ENCODE data around the gene KIF16B.

Gene KIF16B

DNA sequence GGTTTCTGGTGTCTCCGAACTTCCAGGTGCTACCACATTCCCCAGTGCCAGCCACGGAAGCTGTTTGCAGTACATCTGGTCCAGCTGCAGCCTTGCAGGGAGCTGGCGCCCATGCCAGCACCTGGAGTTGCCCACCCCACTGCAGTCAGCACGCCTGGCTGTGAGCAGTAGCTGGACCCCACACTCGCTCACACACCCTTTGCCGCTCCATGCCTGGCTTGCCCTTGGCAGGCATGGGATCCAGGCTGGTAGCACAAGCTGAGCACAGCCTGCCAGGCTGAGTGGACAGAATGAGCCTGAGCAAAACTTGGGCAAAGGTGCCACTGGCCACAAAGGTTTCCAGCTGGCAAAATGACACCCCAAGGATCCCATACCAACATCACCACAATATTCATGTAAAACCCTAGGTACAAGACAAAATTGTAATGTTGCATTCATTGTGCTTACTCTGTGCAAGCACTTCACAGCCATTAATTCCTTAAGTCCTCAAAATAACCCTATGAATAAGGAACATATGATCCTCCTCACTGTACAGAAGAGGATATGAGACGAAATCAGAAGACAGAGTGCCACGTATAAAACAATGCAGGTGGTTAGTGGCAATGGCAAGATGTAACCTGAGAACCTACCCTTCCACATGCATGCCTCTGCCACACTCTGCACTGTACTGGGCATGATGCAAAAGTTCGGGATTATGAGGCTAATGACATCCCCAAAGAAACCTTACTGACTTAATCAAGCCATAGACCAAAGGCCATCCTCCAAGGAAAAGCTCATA is 18.3 kb downstream of the KIF16B start:
- no peak for DNase-seq (ENCODE audit: low read depth)

DNA sequence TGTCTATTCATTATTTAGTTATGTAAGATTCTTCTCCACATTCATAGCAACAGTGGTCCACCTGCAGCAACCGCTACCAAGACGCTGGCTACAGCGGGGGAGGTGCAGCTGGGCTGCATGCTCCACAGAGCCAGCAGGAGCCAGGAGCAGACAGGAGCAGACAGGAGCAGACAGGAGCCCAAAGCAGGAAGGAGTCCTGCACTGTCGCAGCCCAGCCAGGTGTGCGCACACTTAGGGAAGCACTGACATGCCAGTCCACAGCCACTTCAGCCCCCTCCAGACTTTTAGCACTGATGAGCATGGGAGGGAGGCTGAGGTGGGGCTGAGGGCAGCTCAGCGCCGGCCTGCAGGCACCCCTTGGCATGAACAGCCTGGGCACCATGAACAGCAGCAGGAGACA is 19.6 kb downstream of the KIF16B start:
- no peak for DNase-seq (ENCODE audit: low read depth)

DNA sequence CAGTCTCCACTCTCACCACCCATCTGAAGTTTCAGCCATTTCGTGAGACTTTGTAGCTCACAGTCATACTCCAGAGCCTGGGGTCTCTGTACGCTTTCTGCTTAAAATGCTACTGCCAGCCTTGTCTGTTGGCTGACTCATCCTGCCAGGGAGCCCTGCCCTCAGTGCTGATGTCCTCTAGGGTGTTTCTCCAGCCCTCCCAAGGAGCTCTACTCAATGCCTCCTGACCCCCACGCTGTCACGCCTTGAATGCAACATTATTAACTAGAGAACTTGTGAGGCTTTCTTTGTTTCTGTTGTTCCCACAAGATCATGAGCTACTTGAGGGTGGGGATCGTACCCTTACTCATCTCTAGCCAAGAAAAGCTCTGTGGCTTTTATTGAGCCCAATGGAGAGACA is 20.1 kb downstream of the KIF16B start:
- no peak for DNase-seq (ENCODE audit: low read depth)

DNA sequence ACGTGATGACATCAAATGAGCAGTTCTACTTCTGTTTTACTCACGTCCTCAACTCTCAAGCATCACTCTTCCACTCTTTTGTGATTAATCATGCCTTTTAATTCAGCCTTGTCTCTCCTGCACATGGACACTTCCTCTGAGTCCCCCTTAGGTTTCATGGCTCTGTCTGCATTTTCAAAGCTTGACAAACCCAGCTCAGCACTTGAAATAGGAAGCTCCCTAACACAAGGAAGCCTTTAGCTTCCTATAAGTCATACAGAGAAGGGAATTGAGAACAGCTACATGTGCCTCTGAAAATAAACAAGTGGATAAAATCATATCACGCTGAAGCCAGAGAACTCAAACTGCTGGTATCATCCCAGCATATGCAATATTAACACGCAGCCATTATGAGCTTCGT is 21.2 kb downstream of the KIF16B start:
- DNase-seq (ENCODE audit: low read depth), result no peak

DNA sequence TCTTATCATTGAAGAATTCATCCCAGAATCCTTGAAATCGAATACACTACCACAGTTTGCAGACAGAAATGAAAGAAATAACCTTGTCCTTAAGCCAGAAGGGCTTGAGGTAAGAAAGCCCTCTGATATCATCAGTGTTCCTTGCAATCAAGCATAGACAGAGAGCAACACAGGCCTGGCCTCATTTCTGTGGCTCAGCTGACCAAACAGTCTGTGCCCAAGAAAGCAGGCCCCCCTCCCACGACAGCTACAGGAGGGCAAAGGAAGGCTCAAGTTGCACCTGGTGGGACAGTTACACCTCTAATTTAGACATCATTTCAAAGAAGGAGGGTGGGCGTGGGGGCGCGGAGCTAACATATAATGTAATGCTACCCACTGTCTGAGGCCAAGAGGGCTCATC is 21.6 kb downstream of the KIF16B start:
- no peak for DNase-seq (ENCODE audit: low read depth)

DNA sequence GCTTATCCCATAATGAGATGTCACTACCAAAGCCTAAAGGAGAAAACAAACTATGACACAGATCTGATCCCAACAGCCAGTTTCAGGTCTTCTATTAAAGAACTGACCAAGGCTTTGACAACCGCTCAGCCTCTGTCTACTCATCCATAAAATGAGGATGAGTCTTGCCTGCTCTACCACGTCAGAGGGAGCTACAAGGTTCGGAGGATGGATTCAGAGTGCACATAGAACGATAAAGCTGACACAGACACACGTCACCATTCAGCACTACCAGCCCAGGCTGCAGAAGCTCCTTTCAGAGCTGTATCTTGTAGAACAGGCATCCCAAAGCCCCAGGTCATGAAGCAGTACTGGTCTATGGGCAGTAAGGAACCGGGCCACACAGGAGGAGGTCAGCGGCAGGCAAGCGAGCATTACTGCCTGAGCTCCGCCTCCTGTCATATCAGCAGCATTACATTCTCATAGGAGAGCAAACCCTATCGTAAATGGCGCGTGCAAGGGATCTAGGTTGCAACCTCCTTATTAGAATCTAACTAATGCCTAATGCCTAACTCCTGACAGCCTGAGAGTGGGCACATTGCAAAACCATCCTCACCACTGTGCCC is 25.1 kb downstream of the KIF16B start:
- no peak for DNase-seq (ENCODE audit: low read depth)

DNA sequence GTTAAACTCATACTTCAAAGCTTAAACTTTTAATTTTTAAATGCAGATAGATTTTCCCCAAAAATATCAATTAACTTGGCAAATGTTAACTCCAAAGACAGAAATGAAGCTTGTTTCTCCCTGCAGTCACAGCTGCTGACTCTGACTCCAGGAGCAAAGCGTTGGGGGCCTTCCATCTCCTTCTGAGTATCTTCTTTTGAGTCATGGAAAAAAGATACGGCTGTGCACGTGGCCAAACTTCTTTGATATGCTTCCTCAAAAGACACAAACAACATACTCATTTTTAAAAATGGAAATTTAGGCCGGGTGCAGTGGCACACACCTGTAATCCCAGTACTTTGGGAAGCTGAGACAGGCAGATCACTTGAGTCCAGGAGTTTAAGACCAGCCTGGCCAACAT is 28.3 kb downstream of the KIF16B start:
- no peak for DNase-seq (ENCODE audit: low read depth)

DNA sequence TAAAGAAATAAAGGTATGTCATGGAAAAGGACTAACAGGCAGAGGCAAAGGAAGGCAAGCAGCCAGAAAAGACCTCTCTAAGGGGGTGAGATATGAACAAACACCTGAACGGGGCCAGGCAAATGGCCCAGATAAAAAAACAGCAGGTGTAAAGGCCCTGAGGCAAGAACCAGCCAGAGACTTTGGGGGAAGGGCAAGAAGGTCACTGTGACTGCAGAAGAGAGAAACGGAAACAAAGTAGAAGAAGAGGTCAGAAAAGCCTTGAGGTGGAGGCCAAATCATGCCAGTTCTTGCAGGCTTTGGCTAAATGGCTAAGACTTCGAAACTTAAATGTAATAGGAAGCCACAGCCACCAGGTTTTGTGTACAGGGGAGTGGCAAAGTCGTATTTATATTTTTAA is 30.8 kb downstream of the KIF16B start:
- no peak for DNase-seq (ENCODE audit: low read depth)

DNA sequence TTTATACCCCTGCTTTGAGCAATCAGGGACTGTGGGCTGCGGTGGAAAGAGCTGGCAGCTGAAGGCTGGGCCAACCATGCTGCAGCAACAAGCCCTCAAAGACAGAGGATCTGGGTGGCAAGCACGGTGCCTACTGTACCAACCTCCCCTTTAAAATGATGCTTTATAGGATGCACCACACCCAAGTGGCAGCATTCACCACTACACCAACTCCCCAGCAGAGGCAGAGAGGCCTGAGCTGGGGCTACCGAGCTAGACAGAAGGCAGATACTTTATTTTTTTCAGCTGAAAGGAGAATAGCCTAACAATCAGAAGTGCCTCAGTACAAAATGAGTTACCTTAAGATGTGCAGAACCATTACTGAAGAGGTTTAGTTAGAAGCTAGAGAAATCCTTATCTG is 31.4 kb downstream of the KIF16B start:
- DNase-seq (ENCODE audit: low read depth), result no peak

DNA sequence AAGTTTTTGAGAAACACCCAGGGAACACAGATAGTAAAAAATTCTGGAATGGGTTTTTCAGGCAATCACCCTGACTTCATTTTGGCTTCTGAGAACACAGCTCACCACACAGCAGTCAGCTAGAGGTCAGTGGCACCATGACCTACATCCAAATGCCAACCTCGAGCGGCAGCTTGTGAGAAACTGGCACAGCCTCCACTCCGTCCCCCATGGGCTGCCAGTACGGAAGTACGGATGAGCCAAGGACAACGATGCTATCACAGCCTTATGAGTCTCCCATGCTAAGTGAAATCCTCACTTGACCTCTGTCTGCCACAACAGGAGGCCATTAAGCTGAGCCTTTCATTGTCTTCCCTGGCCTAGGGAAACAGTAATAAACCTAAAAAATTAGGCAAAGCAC is 32.0 kb downstream of the KIF16B start:
- DNase-seq (ENCODE audit: low read depth), result no peak

DNA sequence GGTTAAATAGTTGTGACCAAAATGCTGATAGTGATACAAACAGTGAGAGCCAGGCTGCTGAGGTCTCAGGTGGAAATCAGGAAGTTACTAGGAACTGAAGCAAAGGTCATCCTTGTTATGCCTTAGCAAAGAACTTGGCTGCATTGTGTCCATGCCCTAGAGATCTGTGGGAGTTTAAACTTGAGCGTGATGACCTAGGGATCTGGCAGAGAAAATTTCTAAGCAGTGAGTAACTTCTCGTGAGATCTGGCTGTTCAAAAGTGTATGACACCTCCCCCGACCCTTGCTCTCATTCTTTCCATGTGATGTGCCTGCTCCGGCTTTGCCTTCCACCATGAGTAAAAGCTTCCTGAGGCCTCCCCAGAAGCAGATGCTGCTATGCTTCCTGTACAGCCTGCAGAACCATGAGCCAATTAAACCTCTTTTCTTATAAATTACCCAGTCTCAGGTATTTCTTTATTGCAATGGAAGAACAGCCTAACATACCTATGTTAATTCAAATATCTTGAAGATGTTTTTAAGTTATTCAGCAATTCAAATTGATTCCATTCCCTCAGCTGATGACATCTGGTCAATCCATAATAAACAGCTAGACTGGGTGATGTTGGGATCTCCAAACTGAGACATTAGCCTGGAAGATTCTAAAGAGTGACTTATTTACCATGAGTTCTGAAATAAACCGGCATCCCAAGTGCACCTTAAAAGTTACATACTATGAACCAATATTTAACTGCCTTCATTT is 33.8 kb downstream of the KIF16B start:
- DNase-seq (ENCODE audit: low read depth), result no peak

DNA sequence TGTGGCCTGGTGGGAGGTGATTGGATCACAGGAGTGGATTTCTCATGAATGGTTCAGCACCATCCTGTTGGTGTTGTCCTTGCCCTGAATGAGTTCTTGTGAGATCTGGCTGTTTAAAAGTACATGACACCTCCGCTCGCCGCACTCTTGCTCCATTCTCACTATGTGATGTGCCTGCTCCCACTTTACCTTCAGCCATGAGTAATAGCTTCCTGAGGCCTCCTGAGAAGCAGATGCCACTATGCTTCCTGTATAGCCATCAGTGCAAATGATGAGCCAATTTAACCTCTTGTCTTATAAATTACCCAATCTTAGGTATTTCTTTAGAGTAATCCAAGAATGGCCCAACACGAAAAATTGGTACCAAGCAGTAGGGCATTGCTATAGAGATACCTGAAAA is 34.5 kb downstream of the KIF16B start:
- no peak for DNase-seq (ENCODE audit: low read depth)

DNA sequence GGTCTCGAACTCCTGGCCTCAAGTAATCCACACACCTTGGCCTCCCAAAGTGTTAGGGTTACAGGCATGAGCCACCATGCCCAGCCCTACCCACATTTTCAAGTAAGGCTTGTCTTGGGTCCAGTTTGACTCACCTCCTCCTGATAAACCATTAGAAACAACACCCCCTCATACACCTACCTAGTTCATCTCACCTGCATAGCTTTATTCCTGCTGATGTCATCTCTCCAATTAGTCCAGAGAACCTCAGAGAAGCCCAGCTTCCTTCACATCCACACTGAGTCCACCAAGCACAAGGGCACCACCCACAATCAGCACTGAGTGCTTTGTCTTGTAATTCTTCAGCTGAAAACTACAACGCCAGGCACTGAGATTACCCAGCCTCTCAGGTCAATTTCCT is 35.3 kb downstream of the KIF16B start:
- no peak for DNase-seq (ENCODE audit: low read depth)

DNA sequence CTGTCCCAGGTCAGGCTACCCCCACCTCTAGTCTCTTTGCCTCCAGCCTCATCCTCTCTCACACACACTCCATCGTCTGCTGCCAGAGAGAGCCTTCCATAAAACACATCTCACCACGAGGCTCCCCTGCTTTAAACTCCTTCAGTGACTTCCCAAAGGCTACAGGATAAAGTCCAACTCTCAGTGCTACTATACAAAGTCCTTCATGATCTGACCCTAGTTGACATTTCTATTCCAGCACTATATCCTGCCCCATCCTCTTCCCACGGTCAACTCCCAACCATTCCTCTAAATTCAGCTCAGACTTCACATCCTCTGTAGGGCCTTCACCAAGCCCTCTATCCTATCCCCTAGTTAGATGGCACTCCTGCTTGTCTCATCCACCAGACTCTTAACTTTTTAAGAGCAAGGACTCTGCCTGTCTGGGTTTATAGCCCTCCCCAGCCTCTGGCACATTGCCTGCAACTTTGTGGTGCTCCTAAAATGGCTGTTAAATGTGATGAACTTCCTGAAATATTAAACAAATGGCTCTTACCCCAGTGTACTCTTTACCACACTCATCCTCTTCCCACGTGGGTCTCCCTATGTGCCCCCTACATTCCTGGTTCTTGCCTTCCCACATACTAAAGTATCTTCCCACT is 36.1 kb downstream of the KIF16B start:
- DNase-seq (ENCODE audit: low read depth), result no peak

DNA sequence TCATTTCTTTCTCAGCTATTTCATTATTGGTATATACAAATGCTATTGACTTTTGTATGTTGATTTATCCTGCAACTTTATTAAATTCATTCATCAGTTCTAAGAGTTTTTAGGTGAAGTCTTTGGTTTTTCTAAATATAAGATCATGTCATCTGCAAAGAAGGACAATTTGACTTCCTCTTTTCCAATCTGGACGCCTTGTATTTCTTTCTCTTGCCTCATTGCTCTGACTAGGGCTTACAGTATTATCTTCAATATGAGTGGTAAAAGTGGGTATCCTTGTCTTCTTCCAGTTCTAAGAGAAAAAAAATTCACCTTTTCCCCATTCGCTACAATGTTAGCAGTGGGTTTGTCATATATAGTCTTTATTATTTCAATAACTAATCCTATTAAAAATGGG is 38.0 kb downstream of the KIF16B start:
- no peak for DNase-seq (ENCODE audit: low read depth)

DNA sequence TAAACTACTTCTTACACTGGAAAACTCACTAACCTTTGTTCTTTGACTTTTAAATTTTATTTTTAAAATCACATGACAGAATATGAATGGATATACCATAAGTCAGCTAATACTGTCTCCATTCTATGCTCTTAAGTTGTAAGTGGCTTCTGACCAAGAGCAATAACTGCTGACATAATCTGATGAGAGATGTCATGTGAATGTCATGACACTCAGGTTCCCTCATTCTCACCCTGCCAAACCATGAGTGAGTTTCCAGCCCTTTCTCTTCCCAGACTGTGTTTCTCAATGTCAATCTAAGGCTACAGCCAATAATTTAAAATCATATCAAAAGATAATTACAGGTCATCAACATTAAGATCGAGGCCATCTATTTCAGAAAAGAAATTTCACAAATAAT is 39.7 kb downstream of the KIF16B start:
- DNase-seq (ENCODE audit: low read depth), result peak; percentile 25

DNA sequence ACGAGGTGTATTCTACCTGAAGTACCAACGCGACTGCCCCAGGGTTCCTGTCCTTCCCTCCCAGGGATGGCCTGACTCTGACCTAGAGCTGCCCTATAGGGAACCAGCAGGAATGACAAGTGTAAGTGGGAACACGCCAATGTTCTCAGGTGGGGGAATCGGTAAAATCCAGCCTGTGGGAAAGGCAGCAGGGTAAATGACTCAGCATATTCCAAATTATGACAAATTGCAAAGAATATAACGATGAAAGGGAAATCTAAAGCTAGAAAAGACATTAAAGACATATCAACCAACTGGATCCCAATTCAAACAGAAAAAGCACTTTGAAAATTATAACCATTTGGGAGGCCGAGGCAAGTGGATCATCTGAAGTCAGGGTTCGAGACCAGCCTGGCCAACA is 41.8 kb downstream of the KIF16B start:
- no peak for DNase-seq (ENCODE audit: low read depth)

DNA sequence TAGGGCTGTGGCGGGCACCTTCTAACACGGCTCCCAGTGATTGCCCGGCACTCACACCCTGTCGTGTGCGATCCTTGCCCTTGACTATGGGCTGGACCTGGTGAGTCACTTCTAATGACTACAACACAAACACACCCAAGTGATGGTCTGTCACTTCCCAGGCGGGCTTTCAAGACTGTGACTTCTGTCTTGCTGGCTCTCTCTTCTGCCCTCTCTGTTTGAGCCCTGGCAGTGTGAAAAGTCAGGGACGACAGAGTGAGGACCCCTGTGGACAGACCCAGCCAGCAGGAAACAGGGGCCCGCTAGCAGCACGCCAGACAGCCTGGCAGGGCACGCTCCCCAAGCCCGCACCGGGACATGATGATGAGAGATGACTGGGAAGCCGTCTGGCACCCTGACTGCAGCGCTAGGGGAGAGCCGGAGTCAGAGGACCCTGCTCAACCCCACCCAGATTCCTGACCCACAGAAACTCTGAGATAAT is 43.0 kb downstream of the KIF16B start:
- no peak for DNase-seq (ENCODE audit: low read depth)

DNA sequence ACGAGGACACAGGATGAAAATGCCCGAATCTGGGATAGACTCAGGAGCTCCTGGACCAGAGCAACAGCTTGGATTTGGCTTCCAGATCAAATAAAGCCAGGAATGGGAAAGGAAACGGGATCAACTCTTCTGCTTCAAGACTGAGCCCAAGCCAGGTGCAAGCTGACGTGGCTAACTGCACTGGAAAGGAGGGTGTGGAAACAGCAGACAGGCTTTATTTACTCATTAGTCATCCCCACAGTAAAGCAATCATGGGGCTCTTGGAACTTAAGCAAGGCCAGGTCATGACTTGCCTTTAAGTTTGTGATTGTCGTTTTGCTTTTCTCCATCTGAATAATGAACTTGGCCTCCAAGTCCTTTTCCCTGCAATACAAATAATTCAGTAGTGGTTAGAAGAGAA is 45.2 kb downstream of the KIF16B start:
- DNase-seq (ENCODE audit: low read depth), result peak; percentile 72

DNA sequence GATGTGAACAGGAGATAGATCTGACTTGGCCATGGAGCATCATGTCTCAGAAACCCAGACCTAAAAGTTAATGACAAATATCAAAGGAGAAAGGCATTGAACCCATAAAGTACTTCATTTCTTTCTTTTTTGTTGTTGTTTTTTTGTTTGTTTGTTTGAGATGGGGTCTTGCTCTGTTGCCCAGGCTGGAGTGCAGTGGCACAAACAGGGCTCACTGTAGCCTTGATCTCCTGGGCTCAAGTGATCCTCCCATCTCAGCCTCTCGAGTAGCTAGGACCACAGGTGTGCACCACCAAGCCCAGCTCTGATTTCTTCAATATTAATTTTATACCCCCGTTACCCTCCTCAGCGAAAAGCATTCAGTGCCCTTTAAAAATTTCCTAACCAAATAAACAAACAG is 45.8 kb downstream of the KIF16B start:
- DNase-seq (ENCODE audit: low read depth), result no peak

DNA sequence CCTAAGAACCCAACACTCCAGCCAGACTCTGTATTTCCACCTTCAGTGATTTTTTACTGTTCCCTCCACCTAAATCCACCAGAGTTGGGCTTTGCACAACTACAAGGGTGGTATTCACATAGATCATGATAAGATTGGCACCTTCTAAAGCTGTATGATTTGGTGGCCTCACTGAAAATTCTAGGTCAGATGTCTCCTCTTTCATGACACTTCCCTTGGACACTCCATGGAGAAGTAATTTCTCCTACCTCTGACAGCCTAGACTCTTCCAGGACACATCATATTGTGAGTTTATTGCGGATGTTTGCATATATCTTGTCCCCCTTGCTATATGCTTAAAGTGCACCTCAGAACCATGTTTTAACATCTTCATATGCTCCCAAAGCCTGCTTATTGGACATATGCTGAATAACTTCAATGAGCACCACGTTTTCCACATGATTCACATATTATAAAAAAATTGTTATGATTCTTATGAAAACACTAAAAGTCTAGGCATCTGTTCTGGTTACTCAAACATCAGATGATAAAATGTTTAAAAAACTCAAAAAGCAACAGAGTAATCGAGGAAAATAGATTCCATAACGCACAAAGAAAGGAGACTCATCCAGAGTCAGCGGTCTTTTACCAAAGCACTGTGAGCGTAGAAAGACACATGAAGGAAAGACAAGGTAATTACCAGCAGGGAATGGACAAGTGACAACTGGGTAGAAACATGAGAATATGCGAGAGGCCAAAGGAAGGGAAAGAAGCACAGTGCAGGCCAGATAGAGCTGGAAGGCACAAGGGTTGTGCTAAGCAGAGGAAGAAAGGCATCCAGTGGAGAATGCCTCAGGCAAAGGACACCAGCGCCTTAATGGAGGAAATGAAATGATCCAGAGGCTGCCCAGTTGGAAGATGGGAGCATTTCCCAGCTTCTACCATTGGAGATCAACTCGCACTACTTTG is 46.5 kb downstream of the KIF16B start:
- no peak for DNase-seq (ENCODE audit: low read depth)

DNA sequence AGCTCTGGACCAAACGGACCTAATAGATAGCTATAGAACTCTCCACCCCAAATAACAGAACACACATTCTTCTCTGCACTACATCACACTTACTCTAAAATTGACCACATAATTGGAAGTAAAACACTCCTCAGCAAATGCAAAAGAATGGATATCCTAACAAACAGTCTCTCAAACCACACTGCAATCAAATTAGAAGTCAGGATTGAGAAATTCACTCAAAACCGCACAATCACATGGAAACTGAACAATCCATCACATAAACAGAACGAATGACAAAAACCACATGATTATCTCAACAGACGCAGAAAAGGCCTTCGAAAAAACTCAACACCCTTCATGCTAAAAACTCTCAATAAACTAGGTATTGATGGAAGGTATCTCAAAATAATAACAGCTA is 50.6 kb downstream of the KIF16B start:
- DNase-seq (ENCODE audit: low read depth), result peak; percentile 41
